SU-DHL-6 (cell line): ENCODE results near the gene SLC24A5.

Experiments used
- CTCF ChIP-seq: fragments of 200-600 bp; sonication (generic); IDR thresholded peaks from one replicate; pipeline ENCODE4 v1.5.1; 2017; ENCODE audit warnings: antibody characterized with exemption, mild to moderate bottlenecking, low read length, moderate library complexity; ENCODE audit not compliant: insufficient read depth, poor library complexity, severe bottlenecking
- EZH2phosphoT487 ChIP-seq: fragments of 200-600 bp; sonication (generic), shearing (Covaris generic); conservative IDR thresholded peaks from 2 replicates; pipeline ENCODE4 v1.6.1; 2018; ENCODE audit warnings: mild to moderate bottlenecking, antibody characterized with exemption, low read length, moderate library complexity, mixed read lengths

GRCh38 chr15:48176112-48176511 is 55.3 kb downstream of the SLC24A5 start:
- TF ChIP-seq CTCF, result no peak
- TF ChIP-seq EZH2phosphoT487, result no peak
